T-cell (primary cell): ENCODE data around the gene CCDC12. TPM values are rescaled to one million over a fixed set of nuclear protein-coding genes. Genes with fewer than 3 reads are reported as not detected.

Experiments used
- ATAC-seq, 4 experiments: fragments of 200-7000 bp in 3 of 4; fragments of 150-1000 bp in 1 of 4; cut with Tn5 transposase; replicated peaks in 1 of 4; 1 replicate in 3 of 4; 2 replicates in 1 of 4; pipeline ENCODE4 v1.10.0; 2021; ENCODE audit warnings: moderate library complexity in 3 of 4, mild to moderate bottlenecking in 2 of 4, moderate number of reproducible peaks in 1 of 4
- CTCF ChIA-PET, 2 donors: fragments of 300-600 bp; sonication (Branson Sonifier 250); formaldehyde crosslinking; loops; one replicate each; lab custom pipeline; 2022; ENCODE audit warnings: antibody characterized with exemption in 2 of 2; lab: Charles Lee
- POLR2A ChIA-PET, 2 donors: fragments of 300-600 bp; sonication (Branson Sonifier 250); formaldehyde crosslinking; loops; one replicate each; lab custom pipeline; 2022; ENCODE audit warnings: antibody characterized with exemption in 2 of 2; lab: Charles Lee
- DNase-seq, 35 experiments: peaks; one replicate each; pipeline versions ENCODE4 v3.0.0 to v3.0.0-alpha.2; 2013 to 2023
- H3K27ac ChIP-seq: one replicate; pipeline ENCODE4 v1.5.1; 2013; ENCODE audit warnings: low read length
- H3K27me3 ChIP-seq, 2 experiments: replicated peaks in 1 of 2; 1 replicate in 1 of 2; 2 replicates in 1 of 2; pipeline versions ENCODE4 v1.6.1 to v1.7.0; 2013; ENCODE audit warnings: low read length in 1 of 2, mixed read lengths in 1 of 2; ENCODE audit not compliant: control insufficient read depth in 2 of 2, insufficient read depth in 2 of 2; ENCODE audit errors: extremely low read depth in 1 of 2
- H3K36me3 ChIP-seq, 2 donors: 1 replicate in 1 of 2; 2 replicates in 1 of 2; pipeline versions ENCODE4 v1.6.1 to v1.7.0; 2013; ENCODE audit warnings: low read length in 1 of 2; ENCODE audit not compliant: control insufficient read depth in 2 of 2, insufficient read depth in 1 of 2; ENCODE audit errors: extremely low read depth in 1 of 2
- H3K4me1 ChIP-seq, 2 experiments: 1 replicate in 1 of 2; 2 replicates in 1 of 2; pipeline versions ENCODE4 v1.6.1 to v1.7.0; 2013; ENCODE audit warnings: low read length in 2 of 2, mixed read lengths in 1 of 2; ENCODE audit not compliant: insufficient read depth in 2 of 2, control insufficient read depth in 1 of 2; ENCODE audit errors: extremely low read depth in 1 of 2
- H3K4me3 ChIP-seq, 2 donors: 1 replicate in 1 of 2; 2 replicates in 1 of 2; pipeline versions ENCODE4 v1.5.1 to v1.7.0; 2013; ENCODE audit warnings: mild to moderate bottlenecking in 2 of 2, low read length in 1 of 2, moderate library complexity in 1 of 2; ENCODE audit not compliant: control insufficient read depth in 1 of 2; ENCODE audit errors: extremely low read depth in 1 of 2
- H3K9me3 ChIP-seq: 2 replicates; pipeline ENCODE4 v1.7.0; 2013
- H3K27ac Mint-ChIP-seq, 2 donors: one replicate each; pipeline ENCODE4 v1.8.0; 2020 to 2021; ENCODE audit warnings: mild to moderate bottlenecking in 2 of 2, mixed read lengths in 2 of 2
- H3K27me3 Mint-ChIP-seq, 2 donors: one replicate each; pipeline ENCODE4 v1.8.0; 2021 to 2022; ENCODE audit warnings: mixed read lengths in 2 of 2
- H3K36me3 Mint-ChIP-seq: one replicate; pipeline ENCODE4 v1.8.0; 2021; ENCODE audit warnings: mixed read lengths
- H3K4me1 Mint-ChIP-seq, 3 donors: one replicate each; pipeline ENCODE4 v1.8.0; 2020 to 2022; ENCODE audit warnings: mixed read lengths in 3 of 3, mild to moderate bottlenecking in 1 of 3
- H3K4me3 Mint-ChIP-seq, 3 donors: one replicate each; pipeline ENCODE4 v1.8.0; 2020 to 2022; ENCODE audit warnings: mild to moderate bottlenecking in 3 of 3, mixed read lengths in 3 of 3, moderate library complexity in 3 of 3
- H3K9me3 Mint-ChIP-seq, 3 donors: one replicate each; pipeline ENCODE4 v1.8.0; 2020 to 2022; ENCODE audit warnings: mixed read lengths in 3 of 3
- WGBS: methylation state at CpG from one replicate; pipeline ENCODE4 v1.1.5; 2013; ENCODE audit warnings: missing lambda C conversion rate; ENCODE audit not compliant: insufficient coverage; 5-methylcytosine and 5-hydroxymethylcytosine counted together
- total RNA-seq, 35 experiments: library from RNA in 6 of 35; stranded (reverse) in 6 of 35; fragments of 120-200 nt in 1 of 35; gene quantifications; one replicate each; pipeline versions ENCODE4 v1.2.1 to v1.2.4 and lab custom pipeline; 2013 to 2026

CCDC12 gene
- total RNA-seq: 10 to 100 TPM; 66.5 to 78.4 (median 72.8) TPM
- 51.6 TPM for total RNA-seq (2013)
- total RNA-seq (lab: John Stamatoyannopoulos, UW): 31.7 to 72.3 (median 45.9) reads per million in 29 experiments

DNA sequence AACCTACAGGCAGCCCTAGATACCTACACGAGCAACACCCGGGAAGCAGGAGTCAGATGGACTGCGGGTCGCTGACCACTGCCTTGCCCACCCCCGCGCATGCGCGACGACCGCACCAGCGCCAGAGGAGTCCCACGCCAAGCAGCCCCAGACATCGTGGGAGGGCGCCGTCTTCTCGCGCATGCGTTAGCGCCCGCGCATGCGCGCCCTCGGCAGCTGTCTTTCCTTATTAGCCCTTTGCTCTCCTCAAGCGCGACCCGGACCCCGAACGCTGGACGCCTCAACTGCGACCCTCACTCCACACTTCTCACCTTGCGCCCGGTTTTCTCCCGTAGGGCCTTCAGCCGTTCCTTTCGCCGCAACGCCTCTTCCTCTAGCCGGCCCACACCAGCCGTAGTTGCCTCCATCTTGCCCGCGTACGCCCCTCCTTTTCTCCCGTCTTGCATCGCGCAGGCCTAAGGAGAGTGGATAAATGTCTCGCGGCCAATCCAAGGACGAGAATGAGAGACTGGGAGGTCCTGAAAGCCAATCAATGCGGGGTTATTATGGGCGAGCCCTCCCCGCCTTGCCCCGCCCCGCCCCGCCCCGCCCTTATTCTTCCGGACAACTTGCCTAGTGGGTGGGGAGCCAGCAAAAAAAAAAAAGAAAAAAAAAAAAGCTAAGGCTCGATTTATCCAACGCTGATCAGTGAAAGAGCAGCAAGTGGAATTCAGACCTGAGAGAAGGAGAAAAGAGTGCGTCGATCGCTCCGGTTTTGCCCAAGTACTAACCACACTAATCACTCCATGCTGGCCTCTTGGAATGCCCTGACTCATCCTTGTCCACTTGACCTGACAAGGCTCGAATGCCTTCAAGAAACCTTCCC lies at the start of gene CCDC12:
CCDC12 (minus strand) TSS at position 420 of the 865 bp plus-strand sequence; CDS start at position 407, 13 bp downstream.
- H3K27ac ChIP-seq: peak within 1 kb of the TSS; percentile 87
- H3K27me3 ChIP-seq: no peaks in the 10 kb centered on the region
- peak; percentile 86 to 98 (median 94) for DNase-seq
- H3K4me3 Mint-ChIP-seq: peak within 1 kb of the TSS; percentile 88 to 99 (median 98)
- ATAC-seq: peak; percentile 77 to 84 (median 80)
- peak within 1 kb of the TSS; percentile 85 to 92 for H3K4me3 ChIP-seq
- peak within 1 kb of the TSS; percentile 99 for H3K27ac Mint-ChIP-seq
- peaks cover 27 to 77% of the 10 kb centered on the region in 2 experiments for H3K4me1 ChIP-seq
- peaks cover 0 to 6% of the 10 kb centered on the region in 2 donors for H3K36me3 ChIP-seq
- CTCF ChIA-PET: interaction anchor here in 1 of 2 donors (0.6 kb wide), 1 partner anchor 1110 kb away, joined by 5 read pairs; no protein-coding TSS in a partner anchor
- no peaks in the 10 kb centered on the region for H3K9me3 Mint-ChIP-seq
- no peaks in the 10 kb centered on the region for H3K27me3 Mint-ChIP-seq
- POLR2A ChIA-PET: interaction anchor here in 1 of 2 donors (0.6 to 1.0 kb wide), 4 partner anchors 9 to 805 kb away, joined by 3 to 7 read pairs (median 4); no protein-coding TSS in a partner anchor
- peaks cover 72 to 77% (median 72%) of the 10 kb centered on the region in 3 donors for H3K4me1 Mint-ChIP-seq
- WGBS: 2% methylated on average over 43 of the region's 64 CpGs
- peaks cover 10% of the 10 kb centered on the region for H3K36me3 Mint-ChIP-seq
- no peaks in the 10 kb centered on the region for H3K9me3 ChIP-seq

GRCh38 chr3:47024932-47025331 lies 48.4 kb upstream of the CCDC12 start:
- POLR2A ChIA-PET: interaction anchor here in 1 of 2 donors (0.6 kb wide), 1 partner anchor 52 kb away, joined by 3 read pairs; no protein-coding TSS in a partner anchor
- CTCF ChIA-PET: no interaction called here
- H3K27ac Mint-ChIP-seq: peak overlapping the region; percentile 5 to 26
- ATAC-seq (no peak), DNase-seq (no peak)
- peaks cover 5 to 35% of the 10 kb centered on the region in 2 donors for H3K36me3 ChIP-seq
- H3K4me3 Mint-ChIP-seq: no peak overlapping the region
- H3K27me3 Mint-ChIP-seq: no peaks in the 10 kb centered on the region
- H3K27ac ChIP-seq: no peak overlapping the region
- H3K4me1 ChIP-seq: no peaks in the 10 kb centered on the region
- no peaks in the 10 kb centered on the region for H3K9me3 ChIP-seq
- peaks cover 21 to 43% (median 41%) of the 10 kb centered on the region in 3 donors for H3K4me1 Mint-ChIP-seq
- no peak overlapping the region for H3K4me3 ChIP-seq
- peaks cover 23% of the 10 kb centered on the region for H3K36me3 Mint-ChIP-seq
- no peaks in the 10 kb centered on the region for H3K27me3 ChIP-seq
- no peaks in the 10 kb centered on the region for H3K9me3 Mint-ChIP-seq

- H3K27ac Mint-ChIP-seq: peak overlapping the region in 1 of 2 donors; percentile 69
- no peaks in the 10 kb centered on the region for H3K27me3 ChIP-seq
- peaks cover 0 to 5% of the 10 kb centered on the region in 2 experiments for H3K4me1 ChIP-seq
- peaks cover 25% of the 10 kb centered on the region for H3K36me3 Mint-ChIP-seq
- CTCF ChIA-PET: interaction anchor here in 1 of 2 donors (0.7 kb wide), 1 partner anchor 36 kb away, joined by 5 read pairs; no protein-coding TSS in a partner anchor
- ATAC-seq: no peak
- no peaks in the 10 kb centered on the region for H3K27me3 Mint-ChIP-seq
- no peaks in the 10 kb centered on the region for H3K9me3 Mint-ChIP-seq
- no peak overlapping the region for H3K4me3 Mint-ChIP-seq
- POLR2A ChIA-PET: interaction anchor here in 1 of 2 donors (0.8 kb wide), 1 partner anchor 57 kb away, joined by 3 read pairs; no protein-coding TSS in a partner anchor
- H3K36me3 ChIP-seq: peaks cover 7 to 41% of the 10 kb centered on the region in 2 donors
- peaks cover 42 to 57% (median 55%) of the 10 kb centered on the region in 3 donors for H3K4me1 Mint-ChIP-seq
- no peaks in the 10 kb centered on the region for H3K9me3 ChIP-seq
- 75% methylated on average over 1 of the region's 1 CpG for WGBS
- DNase-seq: no peak
- no peak overlapping the region for H3K27ac ChIP-seq
- no peak overlapping the region for H3K4me3 ChIP-seq
Observed at GRCh38 chr3:47022641-47023071, 46.1 kb upstream of the CCDC12 start.

DNA sequence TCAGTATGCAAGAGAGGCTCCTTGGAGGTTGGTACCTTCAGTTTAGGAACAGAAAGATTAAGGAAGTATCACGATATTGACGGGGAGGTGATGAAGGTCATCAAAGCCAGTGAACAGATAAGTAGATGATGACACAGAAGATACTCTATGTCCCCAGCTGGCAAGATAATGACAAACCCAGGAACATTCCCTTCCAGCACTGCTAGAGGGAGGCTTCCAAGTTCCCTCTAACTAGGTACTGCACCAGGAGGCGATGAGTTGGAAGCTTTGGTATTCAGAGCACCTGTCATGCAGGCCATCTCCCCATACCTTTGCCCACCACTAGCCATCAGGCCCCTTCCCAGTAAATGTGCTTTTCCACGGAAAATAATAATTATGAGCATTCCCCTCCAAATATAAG lies 43.8 kb upstream of the CCDC12 start:
- ATAC-seq (no peak), DNase-seq (no peak)
- H3K4me1 Mint-ChIP-seq: peaks cover 45 to 64% (median 59%) of the 10 kb centered on the region in 3 donors
- H3K27ac ChIP-seq: no peak overlapping the region
- H3K4me1 ChIP-seq: peaks cover 0 to 17% of the 10 kb centered on the region in 2 experiments
- peaks cover 30% of the 10 kb centered on the region for H3K36me3 Mint-ChIP-seq
- CTCF ChIA-PET: interaction anchor here (1.1 to 1.4 kb wide), 2 partner anchors 10 to 21 kb away, joined by 3 read pairs; no protein-coding TSS in a partner anchor
- no peaks in the 10 kb centered on the region for H3K9me3 ChIP-seq
- no peaks in the 10 kb centered on the region for H3K27me3 Mint-ChIP-seq
- H3K36me3 ChIP-seq: peaks cover 13 to 56% of the 10 kb centered on the region in 2 donors
- peak overlapping the region; percentile 82 to 92 for H3K27ac Mint-ChIP-seq
- H3K9me3 Mint-ChIP-seq: no peaks in the 10 kb centered on the region
- POLR2A ChIA-PET: interaction anchor here (0.6 to 1.1 kb wide), 2 partner anchors 9 to 11 kb away, joined by 3 to 4 read pairs; no protein-coding TSS in a partner anchor
- no peaks in the 10 kb centered on the region for H3K27me3 ChIP-seq
- 100% methylated on average over 1 of the region's 4 CpGs for WGBS
- no peak overlapping the region for H3K4me3 ChIP-seq
- H3K4me3 Mint-ChIP-seq: no peak overlapping the region

DNA sequence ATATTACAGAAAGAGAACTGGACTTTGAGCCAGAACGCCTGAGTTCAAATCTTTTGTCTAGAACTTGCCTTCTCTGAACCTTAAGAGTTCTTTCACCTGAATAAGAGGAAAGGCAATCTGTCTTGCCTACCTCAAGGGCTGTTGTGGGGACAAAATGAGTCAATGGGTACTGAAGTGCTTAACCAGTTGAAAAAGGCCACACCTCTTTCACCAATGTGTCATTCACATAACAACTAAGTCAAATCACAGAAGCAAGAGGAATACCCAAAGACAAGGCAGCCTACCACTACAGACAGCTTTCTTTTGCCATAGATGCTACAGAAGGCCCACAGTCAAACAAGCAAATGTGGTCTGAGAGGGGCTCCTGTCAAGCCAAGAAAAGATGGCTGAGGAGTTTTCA lies 42.7 kb upstream of the CCDC12 start:
- H3K27me3 ChIP-seq: no peaks in the 10 kb centered on the region
- Mint-ChIP-seq H3K4me3 (no peak overlapping the region), H3K36me3 (peaks cover 35% of the 10 kb centered on the region), H3K9me3 (no peaks in the 10 kb centered on the region), H3K27ac (peak overlapping the region; percentile 82 to 92), H3K27me3 (no peaks in the 10 kb centered on the region), H3K4me1 (peaks cover 39 to 60% (median 53%) of the 10 kb centered on the region in 3 donors)
- 43% methylated on average over 1 of the region's 1 CpG for WGBS
- no peak overlapping the region for H3K27ac ChIP-seq
- POLR2A ChIA-PET: no interaction called here
- peaks cover 13 to 56% of the 10 kb centered on the region in 2 donors for H3K36me3 ChIP-seq
- no peaks in the 10 kb centered on the region for H3K9me3 ChIP-seq
- DNase-seq (no peak), ATAC-seq (peak in 3 of 4 experiments; percentile 54 to 62 (median 58))
- H3K4me1 ChIP-seq: peaks cover 0 to 17% of the 10 kb centered on the region in 2 experiments
- no peak overlapping the region for H3K4me3 ChIP-seq
- CTCF ChIA-PET: no interaction called here

DNA sequence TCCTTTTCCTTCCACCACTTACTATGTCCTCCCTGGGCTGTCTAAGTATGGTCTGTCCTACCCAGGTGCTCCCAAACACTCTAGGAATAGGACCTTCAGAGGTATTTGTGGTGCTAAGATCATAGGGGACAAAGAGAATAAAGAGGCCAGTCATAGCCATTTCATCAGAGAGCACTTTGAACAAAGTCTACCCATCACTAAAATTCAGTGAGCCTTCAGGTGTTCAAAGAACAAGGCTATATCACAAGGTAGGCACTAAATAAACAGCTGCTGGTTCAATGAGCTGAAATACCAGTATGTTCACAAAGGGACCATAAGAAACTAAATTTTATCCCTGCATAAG lies 41.7 kb upstream of the CCDC12 start:
- Mint-ChIP-seq H3K27ac (peak overlapping the region; percentile 82 to 92), H3K9me3 (no peaks in the 10 kb centered on the region), H3K36me3 (peaks cover 42% of the 10 kb centered on the region), H3K4me1 (peaks cover 39 to 60% (median 55%) of the 10 kb centered on the region in 3 donors), H3K4me3 (no peak overlapping the region), H3K27me3 (no peaks in the 10 kb centered on the region)
- Histone ChIP-seq H3K27ac (peak overlapping the region; percentile 28), H3K9me3 (no peaks in the 10 kb centered on the region), H3K4me3 (no peak overlapping the region), H3K36me3 (peaks cover 13 to 57% of the 10 kb centered on the region in 2 donors), H3K4me1 (peaks cover 0 to 17% of the 10 kb centered on the region in 2 experiments), H3K27me3 (no peaks in the 10 kb centered on the region)
- ATAC-seq (no peak), DNase-seq (no peak)
- ChIA-PET CTCF (interaction anchor here in 1 of 2 donors (0.7 kb wide), 1 partner anchor 16 kb away, joined by 3 read pairs; no protein-coding TSS in a partner anchor), POLR2A (no interaction called here)
